DND-41 (cell line): ENCODE data around the gene C11orf52.

ENCODE experiments used
- EZH2 ChIP-seq: IDR thresholded peaks from 3 replicates; pipeline ENCODE4 v1.6.1; 2012; ENCODE audit warnings: borderline replicate concordance, low read depth, mild to moderate bottlenecking, moderate library complexity, low read length, inconsistent platforms; ENCODE audit not compliant: severe bottlenecking
- TF ChIP-seq, protein P1 (sequence below): IDR thresholded peaks from 2 replicates; pipeline ENCODE4 v1.5.1; 2012; ENCODE audit warnings: borderline replicate concordance, low read length, moderate library complexity, mild to moderate bottlenecking; ENCODE audit not compliant: poor library complexity, severe bottlenecking; ENCODE audit errors: extremely low read depth

DNA sequence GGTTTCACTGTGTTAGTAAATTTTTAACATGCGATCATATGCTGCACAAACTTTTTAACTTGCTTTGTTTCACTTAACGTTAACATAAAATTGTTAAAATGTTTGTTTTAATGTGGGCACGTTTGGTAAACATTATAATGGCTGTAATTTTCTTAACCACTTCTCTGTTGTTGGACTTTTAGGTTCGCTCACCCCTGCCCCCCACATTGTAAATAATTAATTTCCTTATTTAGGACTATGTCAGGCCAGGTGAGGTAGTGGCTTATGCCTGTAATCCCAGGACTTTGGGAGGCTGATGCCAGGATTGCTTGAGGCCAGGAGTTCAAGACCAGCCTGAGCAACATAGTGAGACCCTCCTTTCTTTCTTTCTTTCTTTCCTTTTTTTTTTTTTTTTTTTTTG lies 11.8 kb downstream of the C11orf52 start:
- TF ChIP-seq, protein P1, sequence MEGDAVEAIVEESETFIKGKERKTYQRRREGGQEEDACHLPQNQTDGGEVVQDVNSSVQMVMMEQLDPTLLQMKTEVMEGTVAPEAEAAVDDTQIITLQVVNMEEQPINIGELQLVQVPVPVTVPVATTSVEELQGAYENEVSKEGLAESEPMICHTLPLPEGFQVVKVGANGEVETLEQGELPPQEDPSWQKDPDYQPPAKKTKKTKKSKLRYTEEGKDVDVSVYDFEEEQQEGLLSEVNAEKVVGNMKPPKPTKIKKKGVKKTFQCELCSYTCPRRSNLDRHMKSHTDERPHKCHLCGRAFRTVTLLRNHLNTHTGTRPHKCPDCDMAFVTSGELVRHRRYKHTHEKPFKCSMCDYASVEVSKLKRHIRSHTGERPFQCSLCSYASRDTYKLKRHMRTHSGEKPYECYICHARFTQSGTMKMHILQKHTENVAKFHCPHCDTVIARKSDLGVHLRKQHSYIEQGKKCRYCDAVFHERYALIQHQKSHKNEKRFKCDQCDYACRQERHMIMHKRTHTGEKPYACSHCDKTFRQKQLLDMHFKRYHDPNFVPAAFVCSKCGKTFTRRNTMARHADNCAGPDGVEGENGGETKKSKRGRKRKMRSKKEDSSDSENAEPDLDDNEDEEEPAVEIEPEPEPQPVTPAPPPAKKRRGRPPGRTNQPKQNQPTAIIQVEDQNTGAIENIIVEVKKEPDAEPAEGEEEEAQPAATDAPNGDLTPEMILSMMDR = no peak
- TF ChIP-seq EZH2 = no peak
